Frontal cortex (tissue), 4 donors: ENCODE results near the gene ERICH6. TPM values are rescaled to one million over a fixed set of nuclear protein-coding genes. Genes with fewer than 3 reads are reported as not detected.

Source experiments
- DNase-seq, 2 donors: peaks; one replicate each; pipeline ENCODE4 v3.0.0; 2012; ENCODE audit warnings: low spot score in 2 of 2
- FAIRE-seq: peaks from 2 replicates; lab custom pipeline; 2012; peaks lifted over from hg19 to GRCh38; lab: Jason Lieb, UNC
- total RNA-seq: library from RNA; depleted of rRNA; stranded (reverse); fragments of >200 nt; gene quantifications from one replicate; pipeline ENCODE4 v1.2.3, GENCODE V29; 2014
- donor health status: control.
- donor health status: control.
- donor health status: control.

ERICH6 gene
- total RNA-seq, 1 donor from 2014 or later, result under 0.01 TPM

GRCh38 chr3:150691414-150692040 is 12.2 kb downstream of the ERICH6 start:
- no peak for FAIRE-seq
- DNase-seq, result no peak

- no peak for DNase-seq
- no peak for FAIRE-seq
These were observed 16.1 kb downstream of the ERICH6 start for GRCh38 chr3:150687613-150688012.

GRCh38 chr3:150682824-150683223 is 20.9 kb downstream of the ERICH6 start:
- DNase-seq (no peak), FAIRE-seq (no peak)

GRCh38 chr3:150682279-150682678 is 21.4 kb downstream of the ERICH6 start:
- FAIRE-seq (no peak), DNase-seq (no peak)

- no peak for DNase-seq
These were observed 22.7 kb downstream of the ERICH6 start for GRCh38 chr3:150681057-150681456.

GRCh38 chr3:150680562-150680961 is 23.2 kb downstream of the ERICH6 start:
- DNase-seq (no peak), FAIRE-seq (no peak)

More at GRCh38 chr3:150681057-150681456, 22.7 kb downstream of the ERICH6 start:
- FAIRE-seq, result no peak

GRCh38 chr3:150675587-150675986 is 28.1 kb downstream of the ERICH6 start:
- FAIRE-seq (no peak), DNase-seq (no peak)

- DNase-seq, result no peak
- no peak for FAIRE-seq
These were observed 29.8 kb downstream of the ERICH6 start for GRCh38 chr3:150673966-150674365.

- DNase-seq (no peak), FAIRE-seq (no peak)
These were observed 37.6 kb downstream of the ERICH6 start for GRCh38 chr3:150666167-150666566.

GRCh38 chr3:150663461-150663860 is 40.3 kb downstream of the ERICH6 start:
- FAIRE-seq (no peak), DNase-seq (no peak)

- DNase-seq (no peak), FAIRE-seq (no peak)
These were observed 41.1 kb downstream of the ERICH6 start for GRCh38 chr3:150662410-150663200.

- DNase-seq (no peak), FAIRE-seq (no peak)
These were observed 47.4 kb downstream of the ERICH6 start for GRCh38 chr3:150656316-150656715.

- DNase-seq, result no peak
- no peak for FAIRE-seq
These were observed 50.6 kb downstream of the ERICH6 start for GRCh38 chr3:150653110-150653561.

GRCh38 chr3:150640256-150640655 is 63.5 kb downstream of the ERICH6 start:
- FAIRE-seq, result no peak

GRCh38 chr3:150639262-150639661 is 64.5 kb downstream of the ERICH6 start:
- no peak for DNase-seq
- FAIRE-seq, result no peak

More at GRCh38 chr3:150640256-150640655, 63.5 kb downstream of the ERICH6 start:
- no peak for DNase-seq

GRCh38 chr3:150636258-150636657 is 67.5 kb downstream of the ERICH6 start:
- DNase-seq (no peak), FAIRE-seq (no peak)

GRCh38 chr3:150635526-150635925 is 68.2 kb downstream of the ERICH6 start:
- no peak for FAIRE-seq
- no peak for DNase-seq

- no peak for FAIRE-seq
These were observed 68.6 kb downstream of the ERICH6 start for GRCh38 chr3:150635076-150635475.

GRCh38 chr3:150631515-150632221 is 72.1 kb downstream of the ERICH6 start:
- no peak for FAIRE-seq
- no peak for DNase-seq

More at GRCh38 chr3:150635076-150635475, 68.6 kb downstream of the ERICH6 start:
- DNase-seq, result no peak

GRCh38 chr3:150627557-150627956 is 76.2 kb downstream of the ERICH6 start:
- DNase-seq (no peak), FAIRE-seq (no peak)
